HG02840 (cell line): ENCODE data around the gene DPYSL5.
"Not testable (repeated sequence)": the region's sequence is repeated elsewhere in the genome, so short reads cannot be mapped to it uniquely, and the experiment has no call there.

Experiments used
- ATAC-seq: cut with Tn5 transposase; IDR thresholded peaks from one replicate; pipeline ENCODE4 v1.9.1; 2021; ENCODE audit warnings: mild to moderate bottlenecking, moderate library complexity, moderate number of reproducible peaks; ENCODE audit not compliant: unreplicated experiment, low FRiP score

DPYSL5 gene, protein sequence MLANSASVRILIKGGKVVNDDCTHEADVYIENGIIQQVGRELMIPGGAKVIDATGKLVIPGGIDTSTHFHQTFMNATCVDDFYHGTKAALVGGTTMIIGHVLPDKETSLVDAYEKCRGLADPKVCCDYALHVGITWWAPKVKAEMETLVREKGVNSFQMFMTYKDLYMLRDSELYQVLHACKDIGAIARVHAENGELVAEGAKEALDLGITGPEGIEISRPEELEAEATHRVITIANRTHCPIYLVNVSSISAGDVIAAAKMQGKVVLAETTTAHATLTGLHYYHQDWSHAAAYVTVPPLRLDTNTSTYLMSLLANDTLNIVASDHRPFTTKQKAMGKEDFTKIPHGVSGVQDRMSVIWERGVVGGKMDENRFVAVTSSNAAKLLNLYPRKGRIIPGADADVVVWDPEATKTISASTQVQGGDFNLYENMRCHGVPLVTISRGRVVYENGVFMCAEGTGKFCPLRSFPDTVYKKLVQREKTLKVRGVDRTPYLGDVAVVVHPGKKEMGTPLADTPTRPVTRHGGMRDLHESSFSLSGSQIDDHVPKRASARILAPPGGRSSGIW

DNA sequence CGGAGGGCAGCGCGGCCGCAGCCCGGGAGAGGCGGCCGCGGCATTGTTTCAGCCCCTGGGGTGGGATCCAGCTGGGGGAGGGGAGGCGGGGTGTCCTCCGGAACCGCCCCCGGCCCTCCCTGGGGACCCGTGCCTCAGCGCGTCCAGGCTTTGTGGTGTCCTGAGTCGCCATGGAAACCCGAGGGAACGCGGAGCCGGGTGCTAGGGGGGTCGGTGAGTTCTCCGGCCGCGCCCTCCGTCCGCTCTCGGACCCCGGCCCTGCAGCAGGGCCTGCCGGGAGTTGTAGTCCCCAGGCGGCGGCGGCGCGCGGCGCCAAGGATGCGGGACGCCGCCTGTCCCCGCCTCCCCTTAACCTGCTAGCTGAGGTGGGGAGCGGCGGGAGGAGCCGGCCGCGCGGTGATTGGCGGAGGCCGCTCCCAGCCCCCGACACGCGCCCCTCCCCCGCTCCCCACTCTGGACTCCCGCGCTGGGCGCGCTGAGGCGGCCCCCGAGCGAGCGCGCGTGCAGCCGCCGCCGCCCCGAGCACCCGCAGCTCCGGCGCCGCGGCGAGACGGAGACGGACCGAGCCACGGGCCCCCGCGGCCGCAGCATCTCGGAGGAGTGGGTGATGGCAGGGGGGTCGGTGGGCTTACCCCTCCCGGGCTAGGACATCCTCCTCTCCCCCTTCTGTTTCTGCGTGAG is at the start of gene DPYSL5:
TSS of gene DPYSL5 (plus strand) at position 478 of the 681 bp plus-strand sequence. CDS start 50,368 bp downstream, outside the sequence.
- ATAC-seq = no peak

DNA sequence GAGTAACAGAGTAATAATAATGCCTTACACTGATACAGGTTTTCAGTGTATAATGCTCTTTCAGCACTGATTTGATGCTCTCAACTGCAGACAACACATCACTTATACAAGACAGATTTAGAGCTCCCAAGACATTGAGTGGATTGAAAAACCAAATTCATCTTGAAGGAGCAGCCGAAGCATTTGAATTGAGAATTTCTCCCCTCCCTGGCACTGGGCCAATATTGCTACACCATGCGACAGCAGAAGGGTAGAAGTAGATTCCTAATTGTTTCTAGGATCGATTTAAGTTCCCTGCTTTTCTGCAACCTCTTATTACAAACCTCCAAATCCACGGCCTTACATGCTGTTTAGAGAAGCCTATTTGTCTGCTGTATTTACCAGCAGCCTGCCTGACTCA is 46.6 kb upstream of the DPYSL5 start:
- ATAC-seq = no peak

DNA sequence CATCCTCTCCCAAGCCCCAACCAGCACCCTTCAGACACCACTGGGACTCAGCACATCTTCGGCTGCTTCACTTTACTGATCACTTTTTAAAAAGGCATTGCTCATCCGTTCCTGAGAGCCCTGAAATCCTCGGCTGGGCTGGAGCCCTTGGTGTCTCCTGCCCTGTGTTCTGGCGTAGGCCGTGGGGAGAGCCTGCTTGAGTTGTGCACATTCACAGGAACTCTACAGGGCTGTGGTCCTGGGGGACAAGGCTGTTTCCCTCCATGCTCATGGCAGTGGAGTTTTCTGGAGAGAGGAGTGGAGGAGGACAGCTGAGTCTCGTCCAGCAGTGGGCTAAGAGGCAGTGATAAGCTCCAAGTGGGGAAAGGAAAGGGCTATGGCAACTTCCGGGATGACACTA is 46.1 kb upstream of the DPYSL5 start:
- ATAC-seq = no peak

DNA sequence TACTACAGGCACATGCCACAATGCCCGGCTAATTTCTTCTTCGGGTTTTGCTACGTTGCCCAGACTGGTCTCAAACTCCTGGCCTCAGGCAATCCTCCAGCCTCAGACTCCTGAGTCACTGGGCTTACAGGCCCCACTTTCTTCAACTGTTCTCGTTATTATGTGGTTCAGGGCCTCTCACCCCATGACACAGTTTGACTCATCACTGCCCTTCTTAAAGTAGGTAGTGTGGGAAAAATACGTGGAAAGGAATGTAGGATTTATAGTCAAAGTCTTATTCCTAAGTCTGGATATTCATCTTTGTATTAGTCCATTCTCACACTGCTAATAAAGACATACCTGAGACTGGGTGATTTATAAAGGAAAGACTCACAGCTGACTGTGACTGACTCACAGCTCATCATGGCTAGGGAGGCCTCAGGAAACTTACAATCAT is 42.7 kb upstream of the DPYSL5 start:
- ATAC-seq = no peak

DNA sequence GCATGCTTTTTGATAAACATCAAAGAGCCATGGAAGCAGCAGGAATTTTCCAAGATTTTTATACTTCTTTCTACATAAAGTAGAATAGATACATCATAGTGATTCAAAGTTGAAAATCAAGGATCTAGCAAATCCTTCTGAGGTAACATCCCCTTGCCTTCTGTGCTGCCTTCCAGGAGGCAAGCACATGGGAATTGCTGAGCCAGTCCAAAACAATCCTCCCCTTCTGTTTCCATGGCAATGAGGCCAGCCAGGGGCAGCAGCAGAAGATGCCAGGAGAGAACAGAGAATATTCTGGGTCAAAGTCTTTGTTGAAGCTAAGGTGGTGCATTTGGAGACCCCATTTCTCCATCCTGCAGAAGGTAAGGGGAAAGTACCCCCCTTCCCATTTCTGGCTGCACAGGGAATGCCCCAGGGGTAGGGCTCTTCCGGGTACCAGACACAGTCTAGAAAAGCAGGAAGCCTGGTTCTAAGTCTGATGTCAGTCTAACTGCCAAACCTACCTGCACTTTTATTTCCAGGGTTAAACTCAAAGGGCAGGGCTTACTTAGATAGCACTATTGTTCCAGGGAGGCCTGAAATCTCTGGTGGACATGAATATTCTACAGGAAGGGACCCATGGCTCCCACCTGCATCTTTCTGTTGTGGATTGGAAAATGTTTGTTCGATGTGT is 40.0 kb upstream of the DPYSL5 start:
- no peak for ATAC-seq

DNA sequence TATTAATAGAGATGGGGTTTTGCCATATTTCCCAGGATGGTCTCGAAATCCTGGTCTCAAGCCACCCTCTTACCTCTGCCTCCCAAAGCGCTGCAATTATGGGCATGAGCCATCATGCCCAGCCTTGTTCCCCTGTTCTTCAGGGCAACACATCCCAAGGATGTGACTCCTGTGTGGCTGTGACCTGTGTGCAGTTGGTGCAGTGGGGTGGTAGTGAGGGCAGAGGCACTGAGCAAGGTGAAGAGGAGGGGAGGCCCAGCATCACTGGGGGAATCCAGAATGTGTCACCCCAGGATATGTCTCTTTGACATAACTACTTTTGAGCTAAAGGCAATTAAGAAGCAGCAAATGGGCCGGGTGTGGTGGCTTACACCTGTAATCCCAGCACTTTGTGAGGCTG is 38.7 kb upstream of the DPYSL5 start:
- no peak for ATAC-seq

DNA sequence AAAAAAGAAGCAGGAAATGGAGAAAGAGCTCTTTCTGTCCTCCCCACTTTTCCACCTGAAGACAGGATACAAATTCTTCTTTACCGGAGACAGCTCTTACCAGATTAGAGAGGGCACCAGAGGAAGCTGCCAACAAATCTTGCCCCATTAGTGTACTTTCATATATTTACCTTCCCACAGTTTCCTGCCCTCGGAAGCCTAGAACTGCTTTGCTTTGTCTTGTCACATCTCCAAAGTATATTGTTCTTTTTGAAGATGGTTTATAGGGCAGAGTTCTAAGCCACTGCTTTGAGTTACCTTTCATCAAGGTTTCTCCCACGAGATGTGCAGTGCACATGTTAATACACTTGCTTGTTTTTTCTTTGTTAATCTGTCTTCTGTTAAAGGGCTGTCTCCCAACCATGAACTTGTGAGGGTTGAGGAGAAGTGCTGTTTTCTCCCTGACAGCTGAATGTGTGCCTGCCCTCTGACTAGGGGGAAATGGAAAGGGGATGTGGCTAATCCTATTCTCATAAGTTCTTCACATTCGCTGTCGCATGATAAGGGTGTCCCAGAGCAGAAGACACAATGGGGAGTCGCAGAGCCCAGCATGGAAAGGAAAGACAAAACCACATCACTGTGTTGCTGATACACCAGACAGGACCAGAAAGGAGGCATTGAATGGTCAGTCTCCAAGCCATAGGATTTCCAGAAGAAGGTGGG is 37.9 kb upstream of the DPYSL5 start:
- ATAC-seq = no peak

DNA sequence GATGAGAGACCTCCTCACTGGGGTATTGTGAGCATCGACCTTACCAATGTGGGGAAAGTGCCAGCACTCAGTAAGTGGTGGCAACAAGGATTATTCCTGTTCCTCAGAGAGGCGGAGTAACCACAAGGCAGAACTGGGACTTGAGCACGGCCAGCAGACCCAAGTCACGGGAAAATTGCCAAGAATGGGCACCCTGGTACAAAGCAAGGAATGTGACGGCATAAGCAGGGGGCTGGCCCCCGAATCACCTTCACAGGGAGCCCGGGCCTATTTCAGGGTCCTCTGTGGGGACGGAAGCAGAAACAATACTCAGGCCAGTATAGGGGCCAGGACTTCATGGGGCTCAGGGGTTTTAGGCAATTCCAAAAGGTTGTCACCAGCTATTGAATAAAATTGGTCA is 36.7 kb upstream of the DPYSL5 start:
- no peak for ATAC-seq

DNA sequence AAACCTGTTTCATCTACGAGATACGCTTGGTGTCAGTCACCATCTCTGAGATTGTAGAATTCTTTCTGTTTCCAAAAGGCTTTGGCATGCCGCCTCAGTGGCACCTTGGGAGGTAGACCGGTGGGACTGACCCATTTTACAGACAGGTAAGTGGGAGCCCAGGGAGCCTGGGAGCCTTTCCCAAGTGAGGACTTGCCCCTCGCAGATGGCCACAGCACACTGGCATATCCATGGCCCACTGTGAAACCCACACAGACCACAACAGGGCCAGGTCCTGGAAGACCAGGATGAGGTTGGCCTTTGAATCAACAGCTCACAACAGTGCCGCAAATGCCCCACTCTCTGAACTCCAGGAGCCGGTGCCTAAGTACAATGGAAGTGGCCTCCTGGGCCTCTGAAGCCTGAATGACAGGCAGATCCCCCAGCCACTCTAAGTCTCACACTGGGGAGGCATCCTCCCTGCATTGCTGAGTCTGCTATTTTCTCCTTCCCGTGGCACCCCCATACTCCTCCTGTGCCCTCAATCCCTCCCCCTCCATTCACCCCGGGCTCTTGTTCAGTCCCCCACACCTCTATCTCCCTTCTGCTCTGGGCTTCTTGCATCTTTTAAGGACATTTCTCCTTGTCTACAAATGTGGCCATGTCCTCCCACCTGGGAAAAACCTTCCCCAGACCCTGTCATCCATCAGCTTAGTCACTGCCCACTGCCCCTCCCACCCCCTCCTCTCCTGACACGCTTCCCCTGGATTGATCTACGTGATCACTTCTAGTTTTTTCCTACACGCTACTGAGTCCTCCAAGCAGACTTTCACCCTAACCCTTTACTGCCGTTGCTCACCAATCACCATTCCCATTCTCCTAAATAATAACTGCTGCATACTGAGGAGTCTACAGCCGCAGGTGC is 35.9 kb upstream of the DPYSL5 start:
- ATAC-seq = no peak

DNA sequence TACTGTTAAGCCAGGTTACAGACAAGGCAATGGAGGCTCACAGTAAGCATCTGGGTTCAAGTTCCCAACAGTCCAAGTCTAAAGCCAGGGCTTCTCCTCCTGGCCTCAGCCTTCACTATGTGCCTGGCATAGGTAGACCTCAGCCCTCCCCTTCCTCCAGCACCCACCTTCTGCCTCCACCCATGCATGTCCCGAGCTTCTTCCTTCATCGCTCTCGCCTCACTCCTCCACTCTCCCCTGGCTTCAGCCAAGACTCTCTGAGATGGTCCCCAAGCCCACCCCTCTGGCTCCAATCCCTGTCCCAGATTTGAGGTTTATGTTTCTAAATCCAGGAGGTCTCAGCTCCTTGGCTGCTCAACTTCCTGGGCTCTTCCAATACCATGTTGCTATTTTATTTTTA is 35.2 kb upstream of the DPYSL5 start:
- ATAC-seq = no peak

DNA sequence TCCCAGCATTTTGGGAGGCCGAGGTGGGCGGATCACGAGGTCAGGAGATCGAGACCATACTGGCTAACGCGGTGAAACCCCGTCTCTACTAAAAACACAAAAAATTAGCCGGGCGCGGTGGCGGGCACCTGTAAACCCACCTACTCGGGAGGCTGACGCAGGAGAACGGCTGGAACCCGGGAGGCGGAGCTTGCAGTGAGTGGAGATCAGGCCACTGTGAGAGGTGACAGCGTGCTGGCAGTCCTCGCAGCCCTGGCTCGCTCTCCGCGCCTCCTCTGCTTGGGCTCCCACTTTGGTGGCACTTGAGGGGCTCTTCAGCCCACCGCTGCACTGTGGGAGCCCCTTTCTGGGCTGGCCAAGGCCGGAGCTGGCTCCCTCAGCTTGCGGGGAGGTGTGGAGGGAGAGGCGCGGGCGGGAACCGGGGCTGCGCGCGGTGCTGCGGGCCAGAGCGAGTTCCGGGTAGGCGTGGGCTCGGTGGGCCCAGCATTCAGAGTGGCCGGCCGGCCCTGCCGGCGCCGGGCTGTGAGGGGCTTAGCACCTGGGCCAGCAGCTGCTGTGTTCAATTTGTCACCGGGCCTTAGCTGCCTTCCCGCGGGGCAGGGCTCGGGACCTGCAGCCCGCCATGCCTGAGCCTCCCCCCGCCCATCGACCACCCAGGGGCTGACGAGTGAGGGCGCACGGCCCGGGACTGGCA is 33.7 kb upstream of the DPYSL5 start:
- not testable (repeated sequence) for ATAC-seq

DNA sequence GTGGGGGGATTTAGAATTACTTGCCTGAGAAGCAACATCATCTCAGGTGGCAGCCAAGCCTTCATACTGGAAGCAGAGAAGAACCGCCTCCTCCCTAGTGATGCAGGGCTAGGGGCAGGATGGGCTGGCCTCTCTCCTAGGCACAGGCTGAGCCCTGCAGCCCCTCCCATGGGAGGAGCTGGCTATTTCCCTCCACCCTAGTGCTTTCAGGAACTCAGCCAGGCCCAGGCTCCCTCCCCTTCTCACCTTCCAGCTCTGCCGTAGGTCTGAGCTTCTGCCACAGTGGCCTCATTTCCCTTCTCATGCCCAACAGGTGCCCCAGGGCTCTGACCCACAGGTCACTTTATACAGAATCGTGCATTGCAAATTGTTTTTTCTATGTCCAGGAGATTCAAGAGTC is 31.0 kb upstream of the DPYSL5 start:
- no peak for ATAC-seq

DNA sequence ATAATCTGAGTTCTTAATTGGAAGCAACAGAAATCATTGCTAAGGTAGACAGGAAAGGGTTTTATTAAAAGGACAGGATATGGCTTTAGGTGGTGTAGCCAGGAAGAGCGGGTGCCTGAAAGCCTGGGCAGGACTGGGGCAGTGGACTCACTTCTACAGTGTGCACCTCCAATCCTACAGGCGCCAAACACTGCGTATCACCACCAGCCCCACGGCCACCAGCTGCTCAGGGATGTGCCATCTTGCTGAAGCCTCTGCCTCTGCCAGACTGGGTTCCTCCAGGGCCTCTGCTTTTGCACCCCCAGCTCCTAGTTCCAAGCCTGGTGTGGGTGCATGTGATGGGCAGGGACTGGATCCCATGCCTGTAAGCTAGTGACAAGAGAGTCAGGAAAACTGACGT is 29.7 kb upstream of the DPYSL5 start:
- no peak for ATAC-seq

DNA sequence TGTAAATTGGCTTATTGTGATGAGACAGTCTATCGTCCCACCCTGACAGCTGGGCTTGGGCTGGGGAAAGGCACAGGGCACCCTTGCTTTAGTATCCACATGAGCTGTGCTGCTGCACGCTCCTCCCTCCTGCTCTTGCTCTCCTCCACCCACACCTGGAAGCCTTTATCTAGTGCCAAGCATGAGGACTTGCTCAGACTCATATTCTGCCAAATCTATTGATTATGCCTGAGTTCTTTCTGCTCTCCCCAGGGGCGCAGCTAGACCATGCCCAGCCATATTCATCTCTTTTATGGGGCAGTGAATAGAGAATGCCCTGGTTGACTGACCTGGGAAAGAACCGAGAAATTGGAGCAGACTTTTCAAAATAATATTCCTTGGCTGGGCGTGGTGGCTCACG is 29.0 kb upstream of the DPYSL5 start:
- ATAC-seq = no peak

DNA sequence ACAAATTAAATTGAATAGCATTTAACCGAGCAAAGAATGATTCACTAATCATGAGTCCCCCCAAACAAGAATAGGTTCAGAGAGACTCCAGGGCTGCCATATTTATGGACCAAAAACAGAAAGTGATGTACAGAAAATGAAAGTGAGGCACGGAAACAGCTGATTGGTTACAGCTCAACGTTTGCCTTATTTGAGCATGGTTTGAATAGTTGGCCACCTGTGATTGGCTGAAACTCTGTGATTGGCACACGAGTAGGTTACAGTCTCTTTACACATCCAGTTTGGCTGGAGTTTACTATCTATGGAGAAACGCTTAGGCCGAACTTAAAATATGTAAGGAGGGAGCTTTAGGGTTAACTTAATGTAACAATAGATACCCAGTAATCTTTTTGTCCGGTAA is 27.0 kb upstream of the DPYSL5 start:
- ATAC-seq = no peak

DNA sequence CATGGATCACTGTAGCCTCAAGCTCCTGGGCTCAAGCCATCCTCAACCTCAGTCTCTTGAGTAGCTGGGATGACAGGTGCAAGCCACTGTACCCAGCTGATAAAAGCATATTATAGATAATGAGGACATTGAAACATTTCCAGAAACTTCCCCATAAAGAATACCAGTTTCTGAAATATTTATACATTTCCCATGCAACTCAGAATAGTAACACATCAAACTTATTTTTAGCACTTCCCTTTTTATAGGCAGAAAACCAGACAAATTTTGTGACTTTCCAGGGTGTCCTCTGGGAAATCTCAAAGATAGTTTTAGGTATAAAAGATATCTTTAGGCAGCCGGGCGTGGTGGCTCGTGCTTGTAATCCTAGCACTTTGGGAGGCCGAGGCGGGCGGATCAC is 25.1 kb upstream of the DPYSL5 start:
- no peak for ATAC-seq

DNA sequence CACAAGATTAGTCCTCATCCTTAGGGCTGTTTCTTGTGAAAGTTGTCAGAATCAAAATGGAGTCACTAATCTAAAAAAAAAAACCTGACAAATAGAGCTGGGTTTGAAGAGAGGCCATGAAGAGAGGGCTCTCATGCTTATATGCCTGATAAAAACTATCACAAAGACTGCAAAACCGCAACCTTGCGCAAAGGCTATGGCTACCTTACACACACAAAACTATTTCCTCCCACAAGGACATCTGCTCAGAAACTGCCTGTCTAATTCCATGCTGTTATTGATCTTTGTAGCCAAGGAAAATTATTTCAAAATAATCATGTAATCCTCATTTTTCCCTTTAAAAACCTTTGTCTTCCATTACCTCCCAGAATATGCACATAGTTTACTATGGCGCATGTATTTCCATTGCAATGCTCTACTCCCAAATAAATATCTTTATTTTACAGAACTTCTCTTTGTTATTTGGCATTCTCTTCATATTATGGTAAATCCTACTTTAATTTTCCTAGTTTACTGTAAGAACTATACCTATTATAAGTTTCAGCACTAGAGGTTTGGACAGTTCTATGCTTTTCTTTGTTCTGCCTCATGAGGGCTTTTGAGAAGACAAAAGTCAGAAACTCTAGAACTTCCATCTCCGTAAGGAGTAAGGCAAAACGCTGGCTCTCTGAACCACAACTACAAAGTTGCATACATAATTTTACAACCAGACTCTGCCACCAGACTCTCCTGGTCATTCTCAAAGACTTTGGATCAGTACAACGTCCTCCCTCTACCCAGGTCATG is 9.6 kb upstream of the DPYSL5 start:
- no peak for ATAC-seq

DNA sequence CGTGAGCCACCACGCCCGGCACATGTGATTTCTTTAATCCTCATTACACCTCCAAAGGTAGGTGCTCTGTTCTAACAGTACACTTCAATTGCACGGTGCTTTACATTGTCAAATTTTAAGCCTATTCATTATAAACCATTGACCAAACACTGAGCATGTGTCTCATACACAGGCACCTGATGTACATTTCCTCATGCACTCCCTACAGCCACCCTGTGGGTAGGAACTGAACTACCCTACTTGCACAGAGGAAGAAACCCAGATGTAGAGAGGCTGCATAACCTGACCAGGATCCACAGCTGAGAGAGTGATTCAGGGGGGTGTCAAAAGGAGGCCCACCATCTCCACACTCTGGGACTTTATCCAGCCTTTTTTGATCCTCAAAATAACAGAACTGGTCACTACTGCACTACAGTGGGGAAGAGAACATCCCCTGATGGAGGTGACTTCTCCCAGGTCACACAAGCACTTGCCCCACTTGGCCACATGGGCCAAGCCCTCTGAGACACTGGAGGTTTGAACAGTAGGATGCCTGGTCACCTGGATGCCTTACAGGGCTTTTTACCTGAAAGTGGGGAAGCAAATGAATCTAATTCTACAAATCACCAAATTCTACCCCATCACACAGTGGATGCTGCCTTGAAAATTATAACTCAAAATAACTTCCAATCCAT is 6.9 kb upstream of the DPYSL5 start:
- no peak for ATAC-seq
